ENCODE results near the gene KRTAP1-5. TPM values are rescaled to one million over a fixed set of nuclear protein-coding genes. Genes with fewer than 3 reads are reported as not detected.
"Not testable (repeated sequence)": the region's sequence is repeated elsewhere in the genome, so short reads cannot be mapped to it uniquely, and the experiment has no call there.

Gene KRTAP1-5
- total RNA-seq, 1 experiment from 2014 or later, result not detected

- no peak for DNase-seq (ENCODE audit: extremely low read depth, low read depth)
Measured at GRCh38 chr17:41049110-41049509, 22.1 kb upstream of the KRTAP1-5 start.

DNA sequence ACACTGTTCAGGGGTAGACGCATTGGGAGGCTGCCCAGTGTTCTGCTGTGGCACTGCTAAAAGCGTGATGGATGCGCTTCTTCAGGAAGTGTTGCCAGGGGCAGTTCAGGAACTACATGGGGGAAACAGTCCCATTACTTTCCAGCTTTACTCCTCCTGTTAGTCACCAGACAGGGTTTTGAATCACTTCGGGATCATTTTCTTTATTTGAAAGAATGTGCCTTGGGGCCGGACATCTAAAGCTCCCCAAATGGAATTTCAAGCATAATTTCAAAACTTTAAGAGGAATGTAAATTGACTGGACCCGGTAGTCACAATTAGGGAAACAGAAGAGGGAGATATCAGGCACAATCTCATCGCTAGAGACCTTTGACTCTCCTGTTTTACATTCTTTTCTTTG is 21.4 kb upstream of the KRTAP1-5 start:
- DNase-seq (ENCODE audit: extremely low read depth, low read depth), result no peak

DNA sequence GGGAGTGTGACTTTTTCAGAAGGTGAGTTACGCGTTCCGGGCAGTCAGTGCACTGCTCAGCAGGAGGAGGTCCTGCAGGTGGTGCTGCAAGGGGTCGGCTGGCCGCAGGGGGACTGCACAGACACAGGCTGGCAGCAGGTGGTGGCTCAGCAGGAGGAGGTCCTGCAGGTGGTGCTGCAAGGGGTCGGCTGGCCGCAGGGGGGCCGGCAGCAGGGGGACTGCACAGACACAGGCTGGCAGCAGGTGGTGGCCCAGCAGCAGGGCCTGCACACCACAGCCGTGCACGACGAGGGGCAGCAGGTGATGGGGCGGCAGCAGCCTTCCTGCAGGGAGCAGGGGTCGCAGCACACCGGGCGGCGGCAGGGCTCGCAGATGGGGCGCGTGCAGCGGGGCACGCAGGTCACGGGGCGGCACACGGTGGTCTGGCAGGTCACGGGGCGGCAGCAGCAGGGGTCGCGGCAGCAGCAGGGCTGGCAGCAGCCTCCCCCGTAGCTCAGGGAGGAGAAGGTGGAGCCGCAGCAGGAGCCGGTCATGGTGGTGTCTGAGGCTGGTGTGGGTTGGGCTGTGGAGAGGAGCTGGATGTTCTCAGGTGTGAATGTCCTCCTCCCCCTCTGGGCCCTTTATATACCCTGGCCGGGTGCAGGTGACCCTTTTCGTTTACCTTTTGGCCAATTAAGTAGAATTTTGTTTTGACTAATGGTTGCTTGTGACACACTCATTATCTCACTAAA is 19.9 kb upstream of the KRTAP1-5 start, which contains the start of gene KRTAP2-1:
Gene KRTAP2-1 (minus strand): TSS at position 582 of the 731 bp plus-strand sequence. CDS start 49 bp downstream, at position 533.
- DNase-seq (ENCODE audit: extremely low read depth, low read depth), result not testable (repeated sequence)

DNA sequence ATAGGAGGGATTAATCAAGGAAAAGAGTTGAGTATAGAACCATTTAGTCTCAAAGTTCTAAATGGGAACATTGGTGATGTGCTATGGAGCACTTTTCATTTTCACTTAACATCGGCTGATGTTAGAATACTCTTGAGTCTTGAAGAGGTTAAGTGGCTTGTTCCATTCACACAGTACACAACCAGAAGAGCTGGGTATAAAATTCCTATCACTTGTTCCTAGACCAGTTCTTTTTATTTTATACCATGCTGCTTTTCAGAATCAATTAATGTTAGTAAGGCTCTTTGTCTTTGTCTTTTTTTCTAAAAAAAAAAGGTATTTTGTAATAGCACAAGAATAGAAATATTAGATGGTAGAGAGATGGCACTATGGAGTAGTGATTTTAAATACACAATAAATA is 15.9 kb upstream of the KRTAP1-5 start:
- DNase-seq (ENCODE audit: extremely low read depth, low read depth), result no peak

DNA sequence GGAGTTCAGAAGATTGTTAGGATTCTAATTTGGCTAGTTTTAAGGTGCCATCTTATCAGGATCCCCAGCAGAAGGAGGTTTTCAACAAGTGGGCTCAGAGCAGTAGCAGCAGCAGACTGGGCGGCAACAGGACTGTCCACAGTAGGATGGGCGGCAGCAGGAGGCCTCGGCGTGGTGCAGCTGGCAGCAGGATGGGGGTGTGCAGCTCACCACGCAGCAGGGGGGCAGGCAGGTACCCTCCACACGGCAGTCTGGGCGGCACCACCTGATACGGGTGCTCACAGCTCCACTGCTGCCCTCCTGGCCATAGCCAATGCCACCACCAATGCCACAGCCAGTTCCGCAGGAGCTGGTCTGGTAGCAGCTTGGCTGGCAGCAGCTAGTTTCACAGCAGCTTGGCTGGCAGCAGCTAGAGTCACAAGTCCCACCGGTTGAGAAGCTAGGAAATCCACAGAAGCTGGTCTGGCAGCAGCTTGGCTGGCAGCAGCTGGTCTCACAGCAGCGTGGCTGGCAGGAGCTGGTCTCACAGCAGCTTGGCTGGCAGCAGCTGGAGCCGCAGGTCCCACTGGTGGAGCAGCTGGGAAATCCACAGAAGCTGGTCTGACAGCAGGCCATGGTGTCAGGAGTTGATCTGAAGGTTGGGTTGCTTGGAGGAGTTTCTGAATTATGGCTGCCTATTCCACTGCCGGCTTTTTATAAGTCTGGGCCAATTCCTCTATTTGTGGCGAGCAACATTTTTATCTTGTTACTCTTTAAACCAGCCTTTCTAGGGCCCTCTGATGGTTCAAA is 14.0 kb upstream of the KRTAP1-5 start, which contains the start of gene KRTAP1-1:
Gene KRTAP1-1 (minus strand): TSS at position 668 of the 789 bp plus-strand sequence. CDS start 53 bp downstream, at position 615.
- DNase-seq (ENCODE audit: extremely low read depth, low read depth), result not testable (repeated sequence)

DNA sequence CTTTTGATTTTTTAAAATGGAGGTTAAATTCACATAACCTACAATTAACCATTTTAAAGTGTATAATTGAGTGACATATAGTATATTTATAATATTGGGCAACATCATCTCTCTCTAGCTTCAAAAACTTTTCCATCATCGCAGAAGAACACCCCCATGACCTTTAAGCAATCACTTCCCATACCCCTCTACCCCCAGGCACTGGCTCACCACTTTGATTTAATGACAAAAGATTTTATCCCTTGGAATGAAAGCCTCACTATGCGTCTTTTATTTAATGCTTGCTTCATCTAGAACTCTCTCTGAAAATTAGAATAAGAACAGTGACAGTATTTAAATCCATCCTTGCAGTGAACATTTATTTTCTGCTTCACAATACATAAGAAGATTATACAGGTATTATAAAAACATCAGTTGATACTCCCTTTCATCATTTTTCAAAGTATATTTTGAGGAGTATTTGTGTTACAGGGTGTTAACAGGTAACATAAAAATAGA is 10.9 kb upstream of the KRTAP1-5 start:
- no peak for DNase-seq (ENCODE audit: extremely low read depth, low read depth)

DNA sequence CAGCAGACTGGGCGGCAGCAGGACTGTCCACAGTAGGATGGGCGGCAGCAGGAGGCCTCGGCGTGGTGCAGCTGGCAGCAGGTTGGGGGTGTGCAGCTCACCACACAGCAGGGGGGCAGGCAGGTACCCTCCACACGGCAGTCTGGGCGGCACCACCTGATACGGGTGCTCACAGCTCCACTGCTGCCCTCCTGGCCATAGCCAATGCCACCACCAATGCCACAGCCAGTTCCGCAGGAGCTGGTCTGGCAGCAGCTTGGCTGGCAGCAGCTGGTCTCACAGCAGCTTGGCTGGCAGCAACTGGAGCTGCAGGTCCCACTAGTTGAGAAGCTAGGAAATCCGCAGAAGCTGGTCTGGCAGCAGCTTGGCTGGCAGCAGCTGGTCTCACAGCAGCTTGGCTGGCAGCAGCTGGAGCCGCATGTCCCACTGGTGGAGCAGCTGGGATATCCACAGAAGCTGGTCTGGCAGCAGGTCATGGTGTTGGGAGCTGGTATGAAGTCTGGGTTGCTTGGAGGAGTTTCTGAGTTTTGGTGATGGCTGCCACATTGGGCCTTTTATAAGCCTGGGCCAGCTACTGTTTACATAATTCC is 7.4 kb upstream of the KRTAP1-5 start, which contains the start of gene KRTAP1-3:
Gene KRTAP1-3 (minus strand): TSS at position 529 of the 590 bp plus-strand sequence. CDS start 53 bp downstream, at position 476.
- DNase-seq (ENCODE audit: extremely low read depth, low read depth), result not testable (repeated sequence)

GRCh38 chr17:41029633-41030245 is 2.7 kb upstream of the KRTAP1-5 start, which contains the start of gene KRTAP1-4:
KRTAP1-4 (minus strand) TSS chr17:41030195; CDS start chr17:41030078, 117 bp downstream.
- no peak for DNase-seq (ENCODE audit: extremely low read depth, low read depth)

- DNase-seq (ENCODE audit: extremely low read depth, low read depth), result no peak
Measured at GRCh38 chr17:41024697-41025096, 2.3 kb downstream of the KRTAP1-5 start.

GRCh38 chr17:41020336-41020735 is 6.7 kb downstream of the KRTAP1-5 start:
- DNase-seq (ENCODE audit: extremely low read depth, low read depth), result no peak

DNA sequence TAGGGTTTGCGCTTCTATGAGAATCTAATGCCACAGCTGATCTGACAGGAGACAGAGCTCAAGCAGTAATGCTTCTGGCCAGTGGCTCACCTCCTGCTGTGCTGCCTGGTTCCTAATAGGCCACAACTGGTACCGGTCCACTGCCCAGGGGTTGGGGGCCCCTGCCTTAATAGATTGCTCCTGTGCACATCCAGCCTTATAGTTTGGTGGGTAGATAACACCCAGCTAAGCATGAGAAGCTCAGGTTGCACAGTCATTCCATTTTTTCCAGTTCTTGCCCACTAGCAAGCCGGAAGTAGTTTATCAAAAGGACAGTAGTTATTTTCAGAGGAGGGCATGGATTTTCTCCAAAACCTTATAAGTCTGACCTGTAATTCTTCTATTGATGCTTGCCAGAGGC is 7.6 kb downstream of the KRTAP1-5 start:
- DNase-seq (ENCODE audit: extremely low read depth, low read depth), result no peak

DNA sequence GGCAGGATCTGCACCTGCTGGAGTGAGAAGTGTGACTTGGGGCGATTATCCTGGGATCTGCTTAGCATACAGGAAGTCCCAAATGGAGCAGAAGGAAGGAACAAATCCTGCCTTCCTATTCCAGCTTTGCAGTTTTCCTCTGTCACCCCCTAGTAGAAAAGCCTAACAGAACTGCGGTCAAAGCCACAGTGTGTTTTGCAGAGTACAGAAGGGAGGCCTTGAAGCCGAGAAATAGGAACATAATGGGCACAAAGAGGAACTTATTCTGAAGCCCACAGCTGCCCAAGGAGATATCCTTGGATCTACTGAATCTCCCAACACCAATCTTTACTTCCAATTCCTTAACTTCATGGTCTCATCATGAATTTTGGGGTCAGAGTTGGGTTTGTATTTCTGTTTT is 8.5 kb downstream of the KRTAP1-5 start:
- no peak for DNase-seq (ENCODE audit: extremely low read depth, low read depth)

DNA sequence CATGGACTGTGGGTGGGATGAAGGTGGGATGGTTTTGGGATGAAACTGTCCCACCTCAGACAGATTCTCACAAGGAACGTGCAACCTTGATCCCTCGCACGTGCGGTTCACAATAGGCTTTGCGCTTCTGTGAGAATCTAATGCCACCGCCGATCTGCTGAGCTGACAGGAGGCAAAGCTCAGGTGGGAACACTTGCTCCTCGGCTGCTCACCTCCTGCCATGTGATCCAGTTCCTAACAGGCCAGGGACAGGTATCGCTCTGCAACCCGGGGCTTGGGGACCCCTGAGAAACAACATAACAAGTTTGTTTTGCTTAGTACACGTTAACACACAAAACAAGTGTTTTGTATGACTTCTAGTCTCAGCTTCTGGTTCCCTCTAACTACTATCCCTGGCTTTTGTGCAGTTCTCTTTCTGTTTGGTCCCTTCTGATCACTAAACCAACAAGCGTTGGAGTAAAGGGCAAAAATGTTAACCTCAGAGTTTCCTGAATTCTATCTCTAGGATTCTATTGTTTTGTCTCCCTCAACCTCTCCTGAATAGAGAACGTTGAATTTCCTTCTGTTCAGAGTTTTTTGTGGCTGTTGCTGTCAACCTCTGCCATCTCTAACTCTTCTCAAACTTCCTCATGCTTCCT is 10.3 kb downstream of the KRTAP1-5 start:
- no peak for DNase-seq (ENCODE audit: extremely low read depth, low read depth)

DNA sequence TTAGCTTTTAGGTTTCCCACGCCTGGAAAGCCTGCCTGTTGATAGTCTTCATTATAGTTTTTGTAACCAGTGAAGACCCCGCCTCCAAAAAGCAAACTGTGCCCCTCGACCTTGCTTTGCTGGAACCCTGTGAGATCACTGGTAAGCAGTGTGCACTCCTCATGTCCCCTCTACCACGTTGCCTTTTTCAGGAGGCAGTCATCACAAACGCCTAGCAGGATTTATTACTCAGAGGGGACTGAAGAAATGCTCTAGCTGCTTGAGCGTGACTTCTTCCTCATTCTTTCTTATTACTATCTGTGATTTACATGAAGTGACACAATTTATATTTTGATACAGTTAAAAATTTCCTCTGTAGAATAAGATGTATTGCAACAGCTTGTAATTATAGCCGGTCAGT is 11.6 kb downstream of the KRTAP1-5 start:
- DNase-seq (ENCODE audit: extremely low read depth, low read depth), result no peak

DNA sequence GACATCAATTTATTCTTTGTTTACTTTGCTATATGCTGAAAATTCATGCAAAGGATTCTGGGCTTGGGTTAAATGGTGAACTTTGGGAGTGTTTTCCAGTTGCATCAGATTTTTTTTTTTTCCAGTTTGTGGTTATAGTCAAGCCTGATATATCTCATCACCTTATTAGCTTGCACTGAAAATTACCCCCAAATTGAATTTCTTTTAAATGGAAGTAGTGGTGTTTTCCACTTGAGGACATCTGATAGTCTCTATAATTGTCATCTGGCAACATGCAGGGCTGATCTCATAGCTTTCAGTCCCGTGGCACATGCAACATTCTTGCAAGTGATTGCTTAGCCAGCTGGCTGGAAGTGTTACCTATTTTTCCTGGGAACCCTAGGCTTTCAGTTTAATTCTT is 13.4 kb downstream of the KRTAP1-5 start:
- no peak for DNase-seq (ENCODE audit: extremely low read depth, low read depth)

- no peak for DNase-seq (ENCODE audit: extremely low read depth, low read depth)
Measured at GRCh38 chr17:41013181-41013580, 13.8 kb downstream of the KRTAP1-5 start.

DNA sequence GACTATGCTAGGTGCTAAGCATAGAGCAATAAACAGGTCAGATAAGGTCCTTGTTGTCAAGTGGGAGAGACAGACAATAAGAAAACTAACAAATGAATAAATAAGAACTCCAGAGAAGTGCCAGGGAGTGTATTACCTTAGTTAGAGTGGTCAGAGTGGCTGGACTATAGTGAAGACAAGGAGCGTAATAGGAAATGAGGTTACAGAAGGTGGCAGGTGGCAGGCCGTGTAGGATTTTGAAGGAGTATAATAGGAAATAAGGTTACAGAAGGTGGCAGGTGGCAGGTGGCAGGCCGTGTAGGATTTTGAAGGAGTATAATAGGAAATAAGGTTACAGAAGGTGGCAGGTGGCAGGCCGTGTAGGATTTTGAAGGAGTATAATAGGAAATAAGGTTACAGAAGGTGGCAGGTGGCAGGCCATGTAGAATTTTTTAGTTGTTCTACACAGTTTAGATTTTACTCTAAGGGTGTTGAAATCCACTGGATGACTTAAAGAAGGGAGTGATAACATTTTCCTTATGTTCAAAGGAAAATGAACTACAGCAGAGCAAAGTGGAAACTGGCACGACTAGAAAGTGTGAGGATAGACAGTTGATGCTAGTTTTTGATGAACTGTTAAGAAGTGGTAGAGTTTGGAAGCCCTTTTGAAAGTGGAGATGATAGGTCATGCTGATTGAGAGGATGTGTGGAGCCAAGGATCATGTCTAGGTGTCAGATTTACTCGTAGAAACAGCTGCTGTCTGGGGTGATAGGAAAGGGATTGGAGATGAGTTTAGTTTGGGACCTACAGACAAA is 14.5 kb downstream of the KRTAP1-5 start:
- no peak for DNase-seq (ENCODE audit: extremely low read depth, low read depth)

DNA sequence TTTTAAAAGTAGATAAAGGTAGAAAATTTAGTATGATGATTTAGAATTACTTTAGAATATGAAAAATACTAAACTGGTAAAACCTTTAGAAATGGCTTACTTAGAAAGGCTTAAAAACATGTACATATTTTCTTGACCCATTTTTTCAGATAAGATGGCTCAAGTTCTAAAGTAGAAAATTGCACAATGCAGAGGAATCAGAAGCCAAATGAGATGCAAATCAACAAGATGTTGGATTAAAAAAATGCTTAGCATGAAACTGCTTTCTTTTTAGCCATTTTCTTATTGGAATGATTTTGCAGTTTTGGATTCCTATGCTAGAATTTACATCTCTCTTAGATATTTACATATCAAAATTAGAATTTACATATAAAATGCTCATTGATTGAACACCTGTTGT is 16.6 kb downstream of the KRTAP1-5 start:
- DNase-seq (ENCODE audit: extremely low read depth, low read depth), result no peak

GRCh38 chr17:41009936-41010335 is 17.1 kb downstream of the KRTAP1-5 start:
- DNase-seq (ENCODE audit: extremely low read depth, low read depth), result no peak
